Activated CD8-positive, alpha-beta memory T cell treated with anti-CD3 and anti-CD28 coated beads, Interleukin-2, amount 50 U/mL, for 24 hours (primary cell): ENCODE data around the gene CYP4F22.

ENCODE experiments used
- DNase-seq: peaks from one replicate; pipeline ENCODE4 v3.0.0-alpha.2; 2020; ENCODE audit errors: extremely low read depth

Gene CYP4F22

DNA sequence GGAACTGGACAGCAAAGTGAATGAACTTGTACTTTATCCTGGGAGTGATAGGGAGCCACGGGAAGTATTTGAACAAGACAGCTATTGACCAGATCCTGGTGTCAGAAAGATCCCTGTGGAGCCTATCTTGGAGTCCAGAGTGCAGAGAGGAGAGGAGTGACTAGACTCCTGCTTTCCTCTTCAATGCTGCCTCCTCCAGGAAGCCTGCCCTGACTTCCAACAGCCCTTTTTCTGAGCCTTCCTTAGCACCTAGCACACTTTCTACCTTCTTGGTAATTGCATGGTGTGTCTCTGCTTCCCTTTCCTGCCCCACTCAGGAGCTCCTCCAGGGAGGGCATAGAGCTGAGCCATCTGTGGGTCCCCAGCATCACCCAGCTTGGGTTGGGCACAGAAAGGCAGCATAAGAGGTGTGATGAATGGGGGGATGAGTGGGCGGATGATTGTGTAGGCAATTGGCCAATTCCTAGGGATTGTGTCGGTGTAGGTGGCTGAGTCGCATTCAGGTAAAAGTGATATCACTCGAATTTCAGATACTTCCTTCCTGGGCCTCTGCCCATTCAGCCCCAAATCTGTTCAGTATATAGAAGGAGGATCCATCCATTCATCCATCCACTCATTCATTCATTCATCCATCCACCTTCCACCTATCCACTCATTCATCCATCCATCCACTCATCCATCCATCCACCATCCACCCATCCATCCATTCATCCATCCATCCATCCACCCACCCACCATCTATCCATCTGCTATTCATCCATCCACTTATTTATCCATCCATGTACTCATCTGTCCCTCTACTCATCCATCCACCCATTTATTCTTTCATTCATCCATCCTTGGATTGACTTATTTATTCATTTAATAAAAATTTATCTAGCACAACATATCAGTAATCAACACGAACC is 26.9 kb downstream of the CYP4F22 start:
- DNase-seq: no peak

GRCh38 chr19:15536350-15536749 is 28.0 kb downstream of the CYP4F22 start:
- DNase-seq: no peak

DNA sequence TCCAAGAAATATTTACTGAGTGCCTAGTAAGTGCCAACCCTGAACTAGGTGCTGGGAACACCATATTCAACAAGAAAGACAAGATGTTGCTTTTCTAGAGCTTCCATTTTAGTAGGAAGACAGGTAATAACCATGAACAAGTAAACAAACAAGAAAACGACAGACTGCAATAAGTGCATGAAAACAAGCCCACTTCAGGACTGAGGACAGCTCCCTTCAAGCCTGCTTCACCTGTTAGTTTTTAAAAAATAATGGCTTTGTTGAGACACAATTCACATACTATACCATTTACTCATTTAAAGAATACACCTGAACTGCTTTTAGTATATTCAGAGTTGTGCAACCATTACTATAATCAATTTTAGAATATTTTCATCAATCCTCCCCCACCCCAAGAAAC is 30.4 kb downstream of the CYP4F22 start:
- no peak for DNase-seq

GRCh38 chr19:15539638-15540037 is 31.3 kb downstream of the CYP4F22 start:
- no peak for DNase-seq

- DNase-seq: no peak
These were observed 32.1 kb downstream of the CYP4F22 start for GRCh38 chr19:15540435-15540834.

DNA sequence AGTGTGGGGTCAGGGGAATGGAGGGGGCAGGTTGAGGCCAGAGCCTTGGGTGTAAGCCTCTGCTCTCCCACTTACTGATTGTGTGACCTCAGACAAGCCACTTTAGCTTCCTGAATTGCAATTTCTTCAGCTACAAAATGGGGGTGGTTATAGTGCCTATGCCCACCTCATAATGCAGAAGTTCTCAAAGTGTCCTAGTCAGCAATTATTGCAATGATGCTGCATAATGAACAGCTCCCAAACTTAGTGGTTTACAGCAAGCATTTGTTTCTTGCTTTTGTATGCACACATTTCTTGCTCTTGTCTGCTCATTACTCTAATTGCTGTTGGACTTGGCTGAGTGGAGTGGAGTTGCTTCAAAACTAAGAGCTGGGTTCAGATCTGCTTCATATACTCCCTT is 36.0 kb downstream of the CYP4F22 start:
- no peak for DNase-seq

- DNase-seq: no peak
These were observed 36.6 kb downstream of the CYP4F22 start for GRCh38 chr19:15544970-15545369.

DNA sequence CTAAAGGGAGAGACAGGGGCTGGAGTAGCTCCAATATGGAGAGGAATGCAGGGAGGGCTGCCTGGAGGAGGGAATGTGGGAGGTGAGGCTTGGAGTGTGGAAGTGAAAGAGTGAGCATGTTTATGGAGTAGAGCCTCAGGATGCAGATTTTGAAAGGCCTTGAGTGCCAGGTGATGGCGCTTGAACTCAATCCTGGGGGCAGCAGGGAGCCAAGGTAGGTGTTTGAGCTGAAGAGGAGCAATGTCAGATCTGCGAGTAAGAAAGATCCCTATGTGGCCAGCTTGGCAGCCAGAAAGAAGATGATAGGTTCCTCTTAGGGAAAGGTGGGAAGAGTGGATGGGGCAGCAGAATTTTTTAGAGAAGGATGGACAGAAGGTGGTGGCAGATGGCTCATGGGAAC is 40.3 kb downstream of the CYP4F22 start:
- no peak for DNase-seq

GRCh38 chr19:15549581-15549980 is 41.3 kb downstream of the CYP4F22 start:
- DNase-seq: no peak

- no peak for DNase-seq
These were observed 41.9 kb downstream of the CYP4F22 start for GRCh38 chr19:15550273-15550672.

- DNase-seq: no peak
These were observed 42.6 kb downstream of the CYP4F22 start for GRCh38 chr19:15550929-15551292.

DNA sequence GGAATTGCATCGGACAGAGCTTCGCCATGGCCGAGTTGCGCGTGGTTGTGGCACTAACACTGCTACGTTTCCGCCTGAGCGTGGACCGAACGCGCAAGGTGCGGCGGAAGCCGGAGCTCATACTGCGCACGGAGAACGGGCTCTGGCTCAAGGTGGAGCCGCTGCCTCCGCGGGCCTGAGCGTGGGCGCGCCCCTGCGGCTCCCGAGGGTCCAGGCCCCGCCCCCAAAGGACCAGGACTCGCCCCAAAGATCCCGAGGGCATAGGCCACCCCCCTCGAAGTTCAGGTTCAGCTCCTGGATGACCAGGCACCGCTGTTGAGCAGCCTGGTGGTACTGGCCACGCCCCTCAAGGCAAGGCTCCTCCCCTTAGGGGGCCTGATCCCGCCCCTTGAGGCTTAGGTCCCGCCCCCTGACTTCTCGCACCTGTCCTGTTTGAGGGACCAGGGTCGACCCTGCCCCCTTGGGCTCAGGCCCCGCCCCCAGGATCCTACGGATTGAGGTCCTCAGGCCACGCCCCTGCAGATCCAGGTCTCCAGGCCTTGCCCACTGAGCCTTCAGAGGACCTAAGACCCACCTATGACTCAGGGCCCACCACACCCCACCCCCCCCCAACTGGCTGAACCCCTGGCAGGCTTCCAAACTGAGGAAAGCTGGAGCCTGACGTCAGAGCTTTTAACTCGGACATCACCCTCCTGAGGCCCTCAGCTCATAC is 43.1 kb downstream of the CYP4F22 start:
- no peak for DNase-seq

GRCh38 chr19:15555021-15555420 is 46.7 kb downstream of the CYP4F22 start:
- DNase-seq: no peak

DNA sequence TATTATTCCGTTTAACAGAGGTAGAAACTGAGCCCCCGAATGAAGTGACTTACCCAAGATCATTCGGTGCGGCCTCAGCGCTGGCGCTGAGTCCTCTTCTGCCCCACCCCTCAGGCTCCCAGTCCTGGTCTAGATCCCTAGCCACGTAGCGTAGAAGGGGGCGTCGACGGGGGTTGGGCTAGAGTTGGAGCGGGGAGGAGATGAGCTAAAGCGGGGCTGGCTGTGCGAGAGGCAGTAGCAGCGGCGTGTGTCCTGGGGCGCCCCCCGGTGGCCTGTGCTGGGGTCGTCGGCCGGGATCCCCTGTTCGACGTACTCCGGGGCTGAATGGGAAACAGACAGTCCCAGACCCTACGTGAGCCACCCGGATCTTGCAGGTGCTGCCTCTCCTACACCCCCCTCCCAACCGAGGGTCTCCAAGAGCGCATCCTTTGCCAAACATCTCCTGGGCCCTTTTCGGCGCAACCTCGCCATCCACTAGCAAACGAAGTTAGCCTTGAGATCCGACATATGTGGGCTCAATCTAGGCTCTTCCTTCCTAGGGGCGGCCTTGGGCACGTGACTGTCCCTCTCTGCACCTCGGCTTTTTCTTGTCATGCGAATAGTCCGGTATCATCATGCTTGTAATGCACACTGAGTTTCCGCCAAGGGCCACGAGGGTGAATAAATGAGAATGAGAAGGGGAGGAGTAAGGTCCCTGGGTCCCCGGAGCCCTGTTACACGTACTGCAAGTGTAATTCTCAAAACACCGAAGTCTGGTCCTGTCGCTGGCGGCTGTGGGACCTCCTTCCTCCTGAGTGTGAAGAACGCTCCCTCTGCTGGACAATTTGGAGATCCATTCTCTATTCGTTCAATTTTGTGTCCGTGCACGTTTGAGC is 47.7 kb downstream of the CYP4F22 start:
- DNase-seq: peak; percentile 95

- no peak for DNase-seq
These were observed 48.4 kb downstream of the CYP4F22 start for GRCh38 chr19:15556634-15557181.

DNA sequence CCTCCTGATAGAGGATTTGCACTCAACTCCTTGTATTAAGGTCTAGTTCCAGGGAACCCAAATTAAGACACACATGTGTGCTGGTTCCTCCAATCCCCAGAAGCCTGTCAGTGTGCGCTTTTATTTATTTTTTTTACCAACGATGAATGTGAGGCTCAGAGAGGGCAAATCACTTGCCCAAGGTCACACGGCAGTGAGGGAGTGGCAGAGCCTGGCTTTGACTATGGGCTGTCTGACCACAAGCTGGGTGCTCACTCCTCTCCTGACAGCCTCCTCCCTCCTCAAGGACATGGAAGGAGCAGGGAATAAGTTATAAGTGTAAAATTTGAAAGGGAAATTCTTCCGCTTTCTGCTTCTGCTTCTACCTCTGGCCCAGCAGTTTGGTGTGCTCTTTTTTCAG is 48.9 kb downstream of the CYP4F22 start:
- DNase-seq: no peak

DNA sequence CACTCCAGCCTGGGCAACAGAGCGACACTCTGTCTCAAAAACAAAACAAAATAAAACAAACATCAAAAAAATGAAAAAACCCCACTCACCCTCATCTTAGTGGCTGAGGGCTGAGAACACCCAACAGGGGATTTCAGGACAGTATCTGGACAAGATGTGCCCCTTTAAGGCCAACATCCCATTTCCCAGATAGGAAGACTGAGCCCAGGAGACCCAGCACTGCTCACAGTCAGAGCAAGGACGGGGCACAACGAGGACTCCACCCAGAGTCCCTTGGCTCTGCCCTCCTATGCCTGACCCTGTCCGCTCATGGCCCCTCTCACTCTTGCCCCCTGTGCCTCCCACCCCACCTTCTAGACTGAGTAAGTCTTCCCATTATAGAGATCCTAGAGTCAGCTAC is 53.8 kb downstream of the CYP4F22 start:
- DNase-seq: no peak

GRCh38 chr19:15562861-15563260 is 54.5 kb downstream of the CYP4F22 start:
- DNase-seq: no peak

DNA sequence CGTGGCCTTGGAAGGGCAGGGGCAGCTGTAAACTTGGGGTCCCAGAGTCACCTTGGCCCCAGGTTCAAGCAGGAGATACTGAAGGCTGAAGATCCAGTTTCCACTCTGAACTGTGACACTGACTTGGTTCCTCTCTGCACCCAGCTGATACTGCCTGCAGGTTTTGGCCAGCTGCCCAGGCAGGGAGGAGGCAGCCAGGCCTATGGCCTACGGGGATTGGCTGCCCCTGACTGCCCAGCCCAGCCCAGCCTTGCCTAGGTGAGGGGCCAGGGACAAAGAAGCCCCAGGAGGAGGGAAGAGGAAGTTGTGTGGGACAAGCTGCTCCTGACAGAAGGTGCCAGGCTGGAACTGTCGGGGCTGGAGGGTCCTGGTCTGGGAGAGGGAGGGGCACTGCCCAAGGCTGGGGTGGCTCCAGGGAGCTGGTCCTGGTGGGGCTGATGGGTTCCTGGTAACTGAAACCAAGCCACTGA is 55.0 kb downstream of the CYP4F22 start:
- no peak for DNase-seq

DNA sequence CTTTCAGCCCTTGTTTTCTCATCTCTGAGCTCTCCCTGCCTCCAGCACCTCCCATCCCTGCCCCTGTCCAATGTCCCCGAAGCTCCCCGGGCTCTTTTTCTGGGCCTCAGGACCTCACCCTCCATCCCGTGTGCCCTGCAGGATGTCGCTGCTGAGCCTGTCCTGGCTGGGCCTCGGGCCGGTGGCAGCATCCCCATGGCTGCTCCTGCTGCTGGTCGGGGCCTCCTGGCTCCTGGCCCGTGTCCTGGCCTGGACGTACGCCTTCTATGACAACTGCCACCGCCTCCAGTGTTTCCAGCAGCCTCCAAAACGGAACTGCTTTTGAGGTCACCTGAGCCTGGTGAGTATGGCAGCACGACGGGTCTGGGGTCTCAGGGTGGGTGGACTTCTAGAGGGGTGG is 55.6 kb downstream of the CYP4F22 start:
- no peak for DNase-seq

- DNase-seq: no peak
These were observed 56.3 kb downstream of the CYP4F22 start for GRCh38 chr19:15564534-15565168.
